Upper lobe of right lung (tissue), 1 donor: ENCODE data around the gene GJE1. TPM values are rescaled to one million over a fixed set of nuclear protein-coding genes. Genes with fewer than 3 reads are reported as not detected.
"Not testable (repeated sequence)": the region's sequence is repeated elsewhere in the genome, so short reads cannot be mapped to it uniquely, and the experiment has no call there.

Experiments used
- ATAC-seq: fragments of 200-7000 bp; cut with Tn5 transposase; one replicate; pipeline ENCODE4 v1.9.1; 2020; ENCODE audit warnings: mild to moderate bottlenecking, moderate library complexity
- DNase-seq: peaks from one replicate; pipeline ENCODE4 v3.0.0-alpha.2; 2020
- H3K27ac ChIP-seq: fragments of 200-600 bp; one replicate; pipeline ENCODE4 v1.8.0; 2022
- H3K27me3 ChIP-seq: fragments of 200-600 bp; one replicate; pipeline ENCODE4 v1.8.0; 2022; ENCODE audit warnings: mild to moderate bottlenecking
- H3K36me3 ChIP-seq: fragments of 200-600 bp; one replicate; pipeline ENCODE4 v1.8.0; 2022
- H3K4me1 ChIP-seq: fragments of 200-600 bp; one replicate; pipeline ENCODE4 v1.8.0; 2022
- H3K4me3 ChIP-seq: fragments of 200-600 bp; one replicate; pipeline ENCODE4 v1.8.0; 2022; ENCODE audit warnings: mild to moderate bottlenecking
- H3K9me3 ChIP-seq: fragments of 200-600 bp; one replicate; pipeline ENCODE4 v1.8.0; 2022
- intact Hi-C: fragments of 100-400 bp; cut with DNase I; formaldehyde crosslinking; loops from one replicate; pipeline ENCODE4 v1.11.0; 2022
- total RNA-seq: library from RNA; stranded (reverse); fragmentation: NEBNext Ultra II Directional; extraction: Animal tissue kit (Norgen Biotek cat#: 25700); gene quantifications from one replicate; pipeline ENCODE4 v1.2.1, GENCODE V29; 2021
- TF ChIP-seq, protein P1 (sequence below): fragments of 200-600 bp; IDR thresholded peaks from one replicate; pipeline ENCODE4 v1.8.0; 2022; ENCODE audit warnings: antibody characterized with exemption
- donor health status: DM: no; HTN: yes; CAD: no; lungs with severe emphysema.

GJE1 gene
- total RNA-seq, 1 donor from 2014 or later: not detected

DNA sequence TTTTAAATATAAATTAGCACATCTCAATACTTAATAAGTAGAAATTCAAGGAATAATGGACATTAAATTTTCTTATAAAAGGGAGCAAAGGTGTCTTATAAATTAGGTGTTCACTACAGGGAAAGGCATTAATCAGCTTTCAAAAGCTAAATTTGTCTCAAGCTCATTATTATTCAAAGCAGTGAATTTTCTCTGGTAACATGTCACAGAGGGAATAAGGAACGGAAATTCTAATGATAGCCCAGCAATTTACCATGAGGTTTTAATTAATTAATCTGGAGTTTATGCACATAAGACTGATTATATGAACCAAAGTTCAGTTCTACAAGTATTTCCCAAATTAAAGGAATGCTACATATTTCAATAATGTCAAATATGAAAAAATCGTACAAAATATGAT is 15.4 kb upstream of the GJE1 start:
- ATAC-seq: no peak
- TF ChIP-seq, protein P1, sequence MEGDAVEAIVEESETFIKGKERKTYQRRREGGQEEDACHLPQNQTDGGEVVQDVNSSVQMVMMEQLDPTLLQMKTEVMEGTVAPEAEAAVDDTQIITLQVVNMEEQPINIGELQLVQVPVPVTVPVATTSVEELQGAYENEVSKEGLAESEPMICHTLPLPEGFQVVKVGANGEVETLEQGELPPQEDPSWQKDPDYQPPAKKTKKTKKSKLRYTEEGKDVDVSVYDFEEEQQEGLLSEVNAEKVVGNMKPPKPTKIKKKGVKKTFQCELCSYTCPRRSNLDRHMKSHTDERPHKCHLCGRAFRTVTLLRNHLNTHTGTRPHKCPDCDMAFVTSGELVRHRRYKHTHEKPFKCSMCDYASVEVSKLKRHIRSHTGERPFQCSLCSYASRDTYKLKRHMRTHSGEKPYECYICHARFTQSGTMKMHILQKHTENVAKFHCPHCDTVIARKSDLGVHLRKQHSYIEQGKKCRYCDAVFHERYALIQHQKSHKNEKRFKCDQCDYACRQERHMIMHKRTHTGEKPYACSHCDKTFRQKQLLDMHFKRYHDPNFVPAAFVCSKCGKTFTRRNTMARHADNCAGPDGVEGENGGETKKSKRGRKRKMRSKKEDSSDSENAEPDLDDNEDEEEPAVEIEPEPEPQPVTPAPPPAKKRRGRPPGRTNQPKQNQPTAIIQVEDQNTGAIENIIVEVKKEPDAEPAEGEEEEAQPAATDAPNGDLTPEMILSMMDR: no peak
- Histone ChIP-seq H3K27ac (no peak overlapping the region), H3K9me3 (no peaks in the 10 kb centered on the region), H3K36me3 (no peaks in the 10 kb centered on the region), H3K27me3 (no peaks in the 10 kb centered on the region), H3K4me1 (no peaks in the 10 kb centered on the region), H3K4me3 (no peak overlapping the region)
- intact Hi-C loops: no loop called here
- DNase-seq: no peak

DNA sequence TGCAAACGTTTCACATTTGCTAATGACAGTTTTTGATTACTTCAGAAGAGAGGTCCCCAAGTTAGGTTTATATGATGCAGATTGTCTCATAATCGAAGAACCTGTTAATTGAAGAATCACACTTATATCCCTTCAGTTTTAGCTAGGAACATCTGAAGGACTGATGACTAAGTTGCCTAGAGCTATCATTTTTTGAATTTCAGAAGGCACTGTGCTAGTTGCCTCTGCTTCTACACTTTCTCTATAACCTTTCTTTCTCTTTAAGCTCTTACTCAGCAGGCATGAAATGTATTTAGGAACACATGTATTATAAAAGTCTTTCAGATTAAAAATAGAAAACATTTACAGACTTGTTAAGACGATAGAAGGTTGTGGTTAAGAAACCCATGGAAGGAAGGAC is 14.4 kb upstream of the GJE1 start:
- Histone ChIP-seq H3K27ac (no peak overlapping the region), H3K36me3 (no peaks in the 10 kb centered on the region), H3K27me3 (no peaks in the 10 kb centered on the region), H3K4me3 (no peak overlapping the region), H3K4me1 (no peaks in the 10 kb centered on the region), H3K9me3 (no peaks in the 10 kb centered on the region)
- intact Hi-C loops: no loop called here
- no peak for DNase-seq
- TF ChIP-seq, protein P1: no peak
- ATAC-seq: no peak

DNA sequence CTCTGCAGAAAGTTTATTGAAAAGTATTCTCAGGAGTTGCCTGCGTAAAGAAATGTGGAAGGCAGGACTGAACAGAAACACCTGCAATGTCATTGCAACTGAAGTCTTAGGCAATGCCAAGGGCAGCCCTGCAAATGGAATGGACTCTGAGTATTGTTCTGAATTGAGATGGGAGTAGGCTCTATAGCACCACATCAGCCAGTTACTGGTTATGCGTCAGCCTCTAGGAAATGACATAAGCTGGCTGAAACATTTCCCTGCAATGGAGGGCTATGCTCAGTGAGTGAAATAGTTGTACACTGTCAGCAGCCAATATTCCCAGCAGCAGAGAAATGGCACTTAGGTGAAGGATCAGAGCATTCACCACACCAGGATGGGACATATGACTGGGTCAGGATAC is 13.8 kb upstream of the GJE1 start:
- intact Hi-C loops: no loop called here
- no peak overlapping the region for H3K4me3 ChIP-seq
- H3K36me3 ChIP-seq: no peaks in the 10 kb centered on the region
- no peak overlapping the region for H3K27ac ChIP-seq
- DNase-seq (no peak), ATAC-seq (no peak)
- TF ChIP-seq, protein P1: no peak
- H3K4me1 ChIP-seq: no peaks in the 10 kb centered on the region
- no peaks in the 10 kb centered on the region for H3K27me3 ChIP-seq
- H3K9me3 ChIP-seq: no peaks in the 10 kb centered on the region

DNA sequence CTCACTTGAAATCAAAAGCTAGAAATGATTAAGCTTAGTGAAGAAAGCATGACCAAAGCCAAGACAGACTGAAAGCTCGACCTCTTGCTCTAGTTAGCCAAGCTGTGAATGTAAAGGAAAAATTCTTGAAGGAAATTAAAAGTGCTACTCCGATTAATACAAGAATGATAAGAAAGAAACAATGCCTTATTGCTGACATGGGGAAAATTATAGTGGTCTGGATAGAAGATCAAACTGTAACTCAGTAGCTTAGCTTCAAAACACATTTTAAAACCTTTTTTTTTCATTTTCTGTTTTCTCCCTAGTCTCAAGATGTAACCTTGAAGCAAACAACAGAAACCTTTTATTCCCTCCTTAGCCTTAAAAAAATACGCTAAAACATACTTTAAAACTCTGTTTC is 11.4 kb upstream of the GJE1 start:
- TF ChIP-seq, protein P1: no peak
- intact Hi-C loops: no loop called here
- no peaks in the 10 kb centered on the region for H3K9me3 ChIP-seq
- DNase-seq: no peak
- no peak for ATAC-seq
- no peaks in the 10 kb centered on the region for H3K27me3 ChIP-seq
- no peak overlapping the region for H3K4me3 ChIP-seq
- no peaks in the 10 kb centered on the region for H3K36me3 ChIP-seq
- H3K27ac ChIP-seq: no peak overlapping the region
- no peaks in the 10 kb centered on the region for H3K4me1 ChIP-seq

DNA sequence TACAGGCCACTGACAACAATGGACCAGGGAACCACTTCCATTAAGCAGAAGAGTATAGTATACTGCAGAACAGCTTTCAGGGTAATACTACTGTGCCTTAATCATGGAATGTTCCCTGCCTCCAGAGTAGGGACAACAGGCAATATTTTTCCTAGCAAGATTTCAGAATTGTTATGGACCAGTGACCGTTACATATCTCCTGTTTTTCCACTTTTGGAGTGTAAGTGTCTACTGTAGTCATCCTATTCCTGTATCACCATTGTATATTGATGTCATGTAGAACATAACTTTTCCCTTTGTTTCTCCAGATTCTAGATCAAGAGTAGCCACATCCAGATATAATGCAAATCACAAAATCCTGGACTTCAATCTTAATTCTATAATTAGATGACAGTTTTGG is 1.9 kb upstream of the GJE1 start:
- TF ChIP-seq, protein P1: no peak
- no peak overlapping the region for H3K27ac ChIP-seq
- no peak for DNase-seq
- H3K27me3 ChIP-seq: no peaks in the 10 kb centered on the region
- no peaks in the 10 kb centered on the region for H3K9me3 ChIP-seq
- H3K4me3 ChIP-seq: no peak overlapping the region
- no peaks in the 10 kb centered on the region for H3K4me1 ChIP-seq
- intact Hi-C loops: no loop called here
- no peaks in the 10 kb centered on the region for H3K36me3 ChIP-seq
- ATAC-seq: no peak

DNA sequence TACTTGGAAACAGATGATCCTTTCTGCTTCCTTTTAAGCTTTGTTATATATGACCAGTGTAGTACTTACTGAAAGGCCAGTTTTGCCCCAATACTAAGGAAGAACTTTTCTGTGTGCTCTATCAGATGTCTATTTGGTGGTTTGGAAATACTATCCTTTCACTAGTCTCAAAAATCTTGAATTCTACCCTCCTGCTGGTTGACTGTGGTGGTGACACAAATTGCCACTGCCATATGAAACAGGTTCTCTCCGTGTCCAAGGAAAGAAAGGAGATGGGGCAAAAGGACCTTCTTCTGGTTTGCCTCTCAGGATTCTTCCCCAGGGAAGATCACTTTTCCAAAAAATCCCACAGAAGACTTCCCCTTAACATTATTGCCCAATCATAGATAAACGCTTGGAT is 6.2 kb downstream of the GJE1 start:
- intact Hi-C loops: no loop called here
- Histone ChIP-seq H3K9me3 (no peaks in the 10 kb centered on the region), H3K27ac (no peak overlapping the region), H3K27me3 (no peaks in the 10 kb centered on the region), H3K4me3 (no peak overlapping the region), H3K36me3 (no peaks in the 10 kb centered on the region), H3K4me1 (no peaks in the 10 kb centered on the region)
- ATAC-seq (no peak), DNase-seq (no peak)
- TF ChIP-seq, protein P1: no peak

DNA sequence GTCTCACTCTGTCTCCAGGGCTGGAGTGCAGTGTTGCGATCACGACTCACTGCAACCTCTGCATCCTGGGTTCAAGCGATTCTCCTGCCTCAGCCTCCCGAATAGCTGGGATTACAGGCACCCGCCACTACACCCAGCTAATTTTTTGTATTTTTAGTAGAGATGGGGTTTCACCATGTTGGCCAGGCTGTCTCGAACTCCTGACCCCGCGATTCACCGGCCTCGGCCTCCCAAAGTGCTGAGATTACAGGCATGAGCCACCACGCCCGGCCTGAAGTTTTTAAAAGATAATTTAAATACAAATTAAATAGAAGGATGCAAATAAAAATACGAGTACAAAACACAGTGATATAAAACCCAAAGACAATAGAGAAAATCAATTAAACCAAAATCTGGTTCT is 8.8 kb downstream of the GJE1 start:
- intact Hi-C loops, ATAC-seq, H3K36me3 ChIP-seq, H3K27me3 ChIP-seq, DNase-seq, H3K27ac ChIP-seq, H3K4me3 ChIP-seq, H3K4me1 ChIP-seq, H3K9me3 ChIP-seq: not testable (repeated sequence)
